ENCODE measurements around the gene EPO.
"Not testable (repeated sequence)": the region's sequence is repeated elsewhere in the genome, so short reads cannot be mapped to it uniquely, and the experiment has no call there.

Gene EPO

GRCh38 chr7:100705753-100706671, 14.3 kb upstream of the EPO start, which contains the start of gene POP7:
TSS of gene POP7 (plus strand) at chr7:100706121. CDS start at chr7:100706831, 710 bp downstream.
- peak; percentile 99 for DNase-seq (ENCODE audit: low spot score)

- no peak for DNase-seq (ENCODE audit: low spot score)
These were observed 13.5 kb upstream of the EPO start for GRCh38 chr7:100706672-100707311.

- no peak for DNase-seq (ENCODE audit: low spot score)
These were observed 11.9 kb upstream of the EPO start for GRCh38 chr7:100708395-100708794.

GRCh38 chr7:100710452-100710851, 9.8 kb upstream of the EPO start:
- DNase-seq (ENCODE audit: low spot score): no peak

GRCh38 chr7:100711369-100711768, 8.9 kb upstream of the EPO start:
- DNase-seq (ENCODE audit: low spot score): no peak

GRCh38 chr7:100714725-100715124, 5.5 kb upstream of the EPO start:
- DNase-seq (ENCODE audit: low spot score): no peak

GRCh38 chr7:100717073-100717472, 3.2 kb upstream of the EPO start:
- DNase-seq (ENCODE audit: low spot score): not testable (repeated sequence)

GRCh38 chr7:100719523-100720278, 567 bp upstream of the EPO start:
- peak; percentile 27 for DNase-seq (ENCODE audit: low spot score)

GRCh38 chr7:100720671-100721504, 620 bp downstream of the EPO start:
- DNase-seq (ENCODE audit: low spot score): no peak

GRCh38 chr7:100721505-100721812, 1.2 kb downstream of the EPO start:
- no peak for DNase-seq (ENCODE audit: low spot score)

- DNase-seq (ENCODE audit: low spot score): no peak
These were observed 2.4 kb downstream of the EPO start for GRCh38 chr7:100722480-100723212.

GRCh38 chr7:100723732-100724275, 3.5 kb downstream of the EPO start:
- no peak for DNase-seq (ENCODE audit: low spot score)

GRCh38 chr7:100724364-100724763, 4.1 kb downstream of the EPO start:
- not testable (repeated sequence) for DNase-seq (ENCODE audit: low spot score)

GRCh38 chr7:100726996-100727761, 6.9 kb downstream of the EPO start:
- no peak for DNase-seq (ENCODE audit: low spot score)

- DNase-seq (ENCODE audit: low spot score): no peak
These were observed 7.9 kb downstream of the EPO start for GRCh38 chr7:100728196-100728595.

- no peak for DNase-seq (ENCODE audit: low spot score)
These were observed 10.0 kb downstream of the EPO start for GRCh38 chr7:100730136-100730800.

GRCh38 chr7:100731937-100732636, 11.8 kb downstream of the EPO start:
- DNase-seq (ENCODE audit: low spot score): no peak

- no peak for DNase-seq (ENCODE audit: low spot score)
These were observed 15.5 kb downstream of the EPO start for GRCh38 chr7:100735730-100736129.

GRCh38 chr7:100736671-100737070, 16.4 kb downstream of the EPO start:
- no peak for DNase-seq (ENCODE audit: low spot score)

All from kidney tubule cell (primary cell).